NT2/D1 (cell line): ENCODE measurements around the gene GALK1.

Experiments
- SUZ12 ChIP-seq: IDR thresholded peaks from 2 replicates; pipeline ENCODE4 v1.6.1; 2011; ENCODE audit not compliant: insufficient read length, insufficient read depth; ENCODE audit errors: extremely low read depth
- YY1 ChIP-seq: IDR thresholded peaks from 2 replicates; pipeline ENCODE4 v1.6.1; 2011; ENCODE audit not compliant: insufficient read length, insufficient read depth
- ZNF274 ChIP-seq: IDR thresholded peaks from 2 replicates; pipeline ENCODE4 v1.6.1; 2011; ENCODE audit warnings: mild to moderate bottlenecking, low read depth, low read length

DNA sequence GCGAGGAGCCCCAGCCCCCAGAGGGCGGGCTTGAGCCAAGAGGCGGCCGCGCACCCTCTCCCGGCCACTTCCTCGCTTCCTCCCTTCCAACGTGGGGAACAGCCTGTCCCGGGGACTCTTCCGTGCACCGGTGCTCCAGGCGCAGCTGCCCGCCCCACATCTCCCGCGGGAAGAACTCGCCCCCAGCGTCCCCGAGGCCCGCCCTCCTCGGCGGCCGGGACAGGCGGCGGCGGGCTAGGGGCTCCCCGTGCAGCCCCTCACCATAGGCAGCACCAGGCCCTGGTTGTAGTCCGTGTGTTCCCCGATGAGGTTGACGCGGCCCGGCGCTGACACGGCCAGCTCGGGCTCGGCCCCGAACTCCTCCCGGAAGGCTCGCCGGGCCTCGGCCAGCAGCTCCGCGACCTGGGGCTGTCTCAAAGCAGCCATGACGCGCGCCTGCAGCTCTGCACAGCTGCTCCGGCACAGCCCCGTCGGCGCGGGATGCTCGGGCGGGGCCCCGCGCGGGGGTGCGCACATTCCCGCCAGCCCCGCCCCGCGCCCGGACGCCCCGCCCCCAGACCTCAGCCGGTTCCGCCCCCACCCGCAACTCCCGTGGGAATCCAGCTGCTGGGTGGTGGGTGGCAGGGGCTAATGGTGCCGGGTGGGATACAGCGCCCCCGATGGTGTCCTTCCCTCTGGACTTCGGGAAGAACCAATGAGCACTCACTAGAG lies at the start of gene GALK1:
- TF ChIP-seq YY1 (no peak), ZNF274 (no peak), SUZ12 (no peak)
